Right lobe of liver (tissue), 4 donors: ENCODE measurements around the gene APBB1IP.

ENCODE experiments used
- POLR2A ChIP-seq: fragments of 450-650 bp; IDR thresholded peaks from one replicate; pipeline ENCODE4 v1.6.1; 2017; ENCODE audit warnings: antibody characterized with exemption, mild to moderate bottlenecking
- TF ChIP-seq, protein P1 (sequence below), 4 donors: fragments of 200-600 bp in 3 of 4; fragments of 450-650 bp in 1 of 4; IDR thresholded peaks; one replicate each; pipeline versions ENCODE4 v1.5.1 to v1.8.0; 2016 to 2022; ENCODE audit warnings: antibody characterized with exemption in 4 of 4, mild to moderate bottlenecking in 2 of 4
- donor health status: DM: no; HTN: no; CAD: no.
- donor health status: DM: no; HTN: no; CAD: no.
- donor health status: DM: no; HTN: yes; CAD: no.

DNA sequence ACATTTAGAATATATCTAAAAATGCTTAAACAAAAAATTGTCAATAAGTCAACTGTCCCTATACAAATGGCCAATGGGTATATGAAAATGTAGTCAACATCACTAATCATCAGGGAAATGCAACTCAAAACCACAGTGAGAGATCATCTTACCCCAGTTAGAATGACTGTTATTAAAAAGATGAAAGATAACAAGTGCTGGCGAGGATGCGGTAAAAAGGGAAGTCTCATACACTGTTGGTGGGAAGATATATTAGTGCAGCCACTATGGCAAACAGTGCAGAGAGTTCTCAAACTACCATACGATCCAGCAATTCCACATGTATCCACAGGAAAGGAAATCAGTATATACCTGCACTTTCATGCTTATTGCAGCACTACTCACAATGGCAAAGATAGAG, 48.6 kb upstream of the APBB1IP start:
- TF ChIP-seq, protein P1, sequence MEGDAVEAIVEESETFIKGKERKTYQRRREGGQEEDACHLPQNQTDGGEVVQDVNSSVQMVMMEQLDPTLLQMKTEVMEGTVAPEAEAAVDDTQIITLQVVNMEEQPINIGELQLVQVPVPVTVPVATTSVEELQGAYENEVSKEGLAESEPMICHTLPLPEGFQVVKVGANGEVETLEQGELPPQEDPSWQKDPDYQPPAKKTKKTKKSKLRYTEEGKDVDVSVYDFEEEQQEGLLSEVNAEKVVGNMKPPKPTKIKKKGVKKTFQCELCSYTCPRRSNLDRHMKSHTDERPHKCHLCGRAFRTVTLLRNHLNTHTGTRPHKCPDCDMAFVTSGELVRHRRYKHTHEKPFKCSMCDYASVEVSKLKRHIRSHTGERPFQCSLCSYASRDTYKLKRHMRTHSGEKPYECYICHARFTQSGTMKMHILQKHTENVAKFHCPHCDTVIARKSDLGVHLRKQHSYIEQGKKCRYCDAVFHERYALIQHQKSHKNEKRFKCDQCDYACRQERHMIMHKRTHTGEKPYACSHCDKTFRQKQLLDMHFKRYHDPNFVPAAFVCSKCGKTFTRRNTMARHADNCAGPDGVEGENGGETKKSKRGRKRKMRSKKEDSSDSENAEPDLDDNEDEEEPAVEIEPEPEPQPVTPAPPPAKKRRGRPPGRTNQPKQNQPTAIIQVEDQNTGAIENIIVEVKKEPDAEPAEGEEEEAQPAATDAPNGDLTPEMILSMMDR (IDR thresholded peaks at IDR 0.05): no peak
- TF ChIP-seq POLR2A: no peak
